Astrocyte of the cerebellum (primary cell): ENCODE data around the gene TXNDC17.
"Not testable (repeated sequence)": the region's sequence is repeated elsewhere in the genome, so short reads cannot be mapped to it uniquely, and the experiment has no call there.

Experiments
- DNase-seq: peaks from one replicate; pipeline ENCODE4 v3.0.0-alpha.2; 2011; ENCODE audit warnings: low read depth
- H3K4me3 ChIP-seq: 2 replicates; pipeline ENCODE4 v1.5.1; 2011; ENCODE audit warnings: mild to moderate bottlenecking, low read depth, low read length, moderate library complexity
- in situ Hi-C: cut with HindIII; loops from 2 replicates; pipeline ENCODE4 v1.10.0; 2017; ENCODE audit warnings: low sequenced_read_pairs
- TF ChIP-seq, protein P1 (sequence below): IDR thresholded peaks from 2 replicates; pipeline ENCODE4 v1.5.1; 2012; ENCODE audit warnings: low read length, low read depth, moderate library complexity, mild to moderate bottlenecking; ENCODE audit errors: missing control alignments

TXNDC17 gene

GRCh38 chr17:6686026-6686425 lies 45.2 kb downstream of the TXNDC17 start:
- TF ChIP-seq, protein P1, sequence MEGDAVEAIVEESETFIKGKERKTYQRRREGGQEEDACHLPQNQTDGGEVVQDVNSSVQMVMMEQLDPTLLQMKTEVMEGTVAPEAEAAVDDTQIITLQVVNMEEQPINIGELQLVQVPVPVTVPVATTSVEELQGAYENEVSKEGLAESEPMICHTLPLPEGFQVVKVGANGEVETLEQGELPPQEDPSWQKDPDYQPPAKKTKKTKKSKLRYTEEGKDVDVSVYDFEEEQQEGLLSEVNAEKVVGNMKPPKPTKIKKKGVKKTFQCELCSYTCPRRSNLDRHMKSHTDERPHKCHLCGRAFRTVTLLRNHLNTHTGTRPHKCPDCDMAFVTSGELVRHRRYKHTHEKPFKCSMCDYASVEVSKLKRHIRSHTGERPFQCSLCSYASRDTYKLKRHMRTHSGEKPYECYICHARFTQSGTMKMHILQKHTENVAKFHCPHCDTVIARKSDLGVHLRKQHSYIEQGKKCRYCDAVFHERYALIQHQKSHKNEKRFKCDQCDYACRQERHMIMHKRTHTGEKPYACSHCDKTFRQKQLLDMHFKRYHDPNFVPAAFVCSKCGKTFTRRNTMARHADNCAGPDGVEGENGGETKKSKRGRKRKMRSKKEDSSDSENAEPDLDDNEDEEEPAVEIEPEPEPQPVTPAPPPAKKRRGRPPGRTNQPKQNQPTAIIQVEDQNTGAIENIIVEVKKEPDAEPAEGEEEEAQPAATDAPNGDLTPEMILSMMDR: no peak

DNA sequence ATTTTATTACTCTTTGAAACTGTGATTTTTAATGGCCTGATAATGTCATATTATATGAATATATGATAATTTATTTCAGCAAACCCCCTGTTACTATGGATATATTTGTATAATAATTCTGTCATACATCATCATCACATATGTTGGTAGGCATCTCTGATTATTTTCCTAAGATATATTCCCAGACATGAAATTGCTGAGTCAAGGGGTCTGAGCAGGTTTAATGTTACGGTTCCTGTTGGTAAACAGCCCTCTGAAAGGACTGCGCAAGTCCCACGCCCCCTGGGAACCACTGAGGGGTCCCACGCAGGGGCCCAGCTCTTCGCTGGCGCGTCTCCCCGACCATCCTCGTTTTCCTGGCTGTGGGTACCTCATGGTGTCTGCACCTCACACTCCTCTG lies 48.1 kb downstream of the TXNDC17 start:
- no peak for DNase-seq
- in situ Hi-C loops: loop anchor here (25.0 kb wide), 1 partner anchor 173 kb away; no protein-coding TSS in a partner anchor
- H3K4me3 ChIP-seq: no peak overlapping the region
- TF ChIP-seq, protein P1: no peak

More at GRCh38 chr17:6686026-6686425, 45.2 kb downstream of the TXNDC17 start:
- in situ Hi-C loops: loop anchor here (25.0 kb wide), 1 partner anchor 176 kb away; no protein-coding TSS in a partner anchor
- DNase-seq: no peak
- H3K4me3 ChIP-seq: no peak overlapping the region

DNA sequence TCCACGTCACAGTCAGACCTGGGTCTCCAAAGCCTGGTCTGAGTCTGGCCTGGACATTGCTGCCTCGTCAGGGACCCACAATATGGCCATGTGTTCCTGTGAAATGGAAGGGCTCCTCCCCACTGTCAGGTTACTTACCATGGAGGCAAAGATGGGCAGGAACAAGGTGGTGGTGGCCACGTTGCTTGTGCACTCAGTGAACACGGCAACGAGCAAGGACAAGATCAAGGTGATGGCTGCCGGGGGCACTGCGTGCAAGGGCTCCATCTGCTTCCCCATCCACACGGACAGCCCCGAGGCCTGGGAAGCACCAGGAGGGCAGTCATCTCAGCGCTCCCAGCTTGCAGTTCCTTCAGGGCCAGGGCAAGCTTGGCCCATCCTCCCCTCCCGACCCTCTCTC lies 49.8 kb downstream of the TXNDC17 start:
- no peak for DNase-seq
- in situ Hi-C loops: loop anchor here (25.0 kb wide), 1 partner anchor 172 kb away; no protein-coding TSS in a partner anchor
- H3K4me3 ChIP-seq: no peak overlapping the region
- TF ChIP-seq, protein P1: no peak

DNA sequence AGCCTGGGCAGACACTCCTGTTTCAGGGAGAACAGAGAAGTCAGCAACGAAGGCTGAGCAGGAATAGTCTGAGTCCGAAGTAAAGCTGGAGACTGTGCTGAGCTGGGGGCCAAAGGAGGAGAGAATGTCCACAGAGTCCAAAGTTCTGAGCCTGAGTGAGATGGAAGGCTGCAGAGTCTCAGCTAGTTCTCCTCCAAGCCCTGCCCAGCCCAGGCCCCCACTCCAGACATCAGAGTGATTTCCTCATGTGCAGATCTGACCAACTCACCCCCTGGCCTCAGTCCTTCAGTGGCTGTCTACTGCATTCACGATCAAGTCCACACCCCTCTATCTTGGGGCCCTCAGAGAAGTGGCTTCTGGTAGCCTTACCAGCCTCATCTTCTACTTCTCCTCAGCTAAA lies 50.7 kb downstream of the TXNDC17 start:
- no peak overlapping the region for H3K4me3 ChIP-seq
- in situ Hi-C loops: loop anchor here (25.0 kb wide), 1 partner anchor 171 kb away; no protein-coding TSS in a partner anchor
- TF ChIP-seq, protein P1: no peak
- DNase-seq: no peak

- not testable (repeated sequence) for H3K4me3 ChIP-seq, DNase-seq
- in situ Hi-C loops: loop anchor here (25.0 kb wide), 1 partner anchor 170 kb away; no protein-coding TSS in a partner anchor
Measured at GRCh38 chr17:6691958-6692357, 51.1 kb downstream of the TXNDC17 start.
